Measurements from ENCODE around the gene CLEC16A.

Gene CLEC16A

DNA sequence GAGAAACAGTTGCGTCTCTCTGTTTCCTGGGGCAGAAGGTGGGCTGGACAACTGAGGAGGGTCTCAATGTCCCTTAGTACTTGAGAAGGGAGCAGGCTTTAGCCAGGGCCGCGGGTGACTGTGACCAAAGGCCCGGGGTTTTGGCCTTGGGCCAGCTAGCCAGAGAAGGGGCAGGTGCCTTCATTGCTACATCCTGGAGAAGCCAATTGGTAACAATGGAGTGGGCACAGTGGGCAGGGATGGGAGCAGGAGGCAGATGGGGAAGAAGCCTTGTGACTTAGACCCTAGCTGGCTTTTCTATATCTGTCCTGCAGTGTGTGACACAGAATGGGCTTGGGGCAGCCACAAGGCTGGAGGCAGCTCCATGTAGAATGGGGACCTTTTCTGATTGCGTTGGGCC, 46.0 kb downstream of the CLEC16A start:
- DNase-seq = no peak

DNA sequence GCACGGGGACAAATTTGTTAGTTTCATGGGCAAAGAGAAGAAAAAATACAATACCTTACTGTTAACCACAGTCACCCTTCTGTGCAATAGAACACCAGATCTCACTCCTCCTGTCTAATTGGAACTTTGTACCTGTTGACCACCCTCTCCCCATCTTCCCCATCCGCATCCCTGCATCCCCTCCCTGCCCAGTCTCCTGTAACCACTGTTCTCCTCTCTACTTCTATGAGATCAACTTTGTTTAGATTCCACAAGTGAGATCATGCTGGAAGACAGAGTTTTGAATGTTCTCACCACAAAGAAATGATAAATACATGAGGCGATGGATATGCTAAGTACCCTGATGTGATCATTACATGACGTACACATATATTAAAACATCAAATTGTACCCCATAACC, 47.7 kb downstream of the CLEC16A start:
- peak; percentile 83 for DNase-seq

DNA sequence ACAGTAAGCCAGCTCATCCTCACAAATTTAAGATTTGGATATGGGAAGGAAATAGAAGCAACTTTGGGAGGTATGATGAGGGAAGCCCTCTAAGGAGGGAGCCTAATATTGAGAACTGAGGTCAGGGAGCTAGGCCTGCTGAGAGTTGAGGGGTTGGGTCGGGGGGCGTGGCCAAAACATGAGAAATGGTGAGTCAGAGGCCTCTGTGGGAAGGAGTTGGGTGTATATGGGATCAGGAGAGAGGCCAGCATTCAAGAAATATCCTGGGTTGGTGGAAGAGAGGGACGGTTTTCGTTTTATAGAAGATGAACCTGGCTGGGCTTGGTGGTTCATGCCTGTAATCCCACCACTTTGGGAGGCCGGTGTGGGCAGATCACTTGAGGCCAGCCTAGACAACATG, 48.4 kb downstream of the CLEC16A start:
- DNase-seq = peak; percentile 82

DNA sequence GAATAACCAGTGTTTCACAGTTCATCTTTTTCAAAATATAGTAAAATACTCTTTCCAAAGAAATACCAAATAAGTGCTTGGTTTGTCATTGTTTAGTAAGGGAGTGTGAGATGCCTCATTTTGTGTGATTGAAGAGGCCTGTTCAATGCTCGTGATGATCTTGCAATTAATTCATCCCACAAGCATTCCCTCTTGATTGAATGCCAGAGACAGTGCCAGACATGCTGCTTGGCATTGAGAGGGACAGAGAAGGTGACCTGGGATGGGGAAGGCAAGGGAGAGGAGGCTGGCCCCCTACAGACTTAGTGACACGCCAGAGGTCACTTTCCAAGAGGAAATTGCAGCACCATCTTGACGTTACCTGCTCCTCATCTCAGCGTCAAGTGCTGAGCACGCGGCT, 49.3 kb downstream of the CLEC16A start:
- DNase-seq = no peak

DNA sequence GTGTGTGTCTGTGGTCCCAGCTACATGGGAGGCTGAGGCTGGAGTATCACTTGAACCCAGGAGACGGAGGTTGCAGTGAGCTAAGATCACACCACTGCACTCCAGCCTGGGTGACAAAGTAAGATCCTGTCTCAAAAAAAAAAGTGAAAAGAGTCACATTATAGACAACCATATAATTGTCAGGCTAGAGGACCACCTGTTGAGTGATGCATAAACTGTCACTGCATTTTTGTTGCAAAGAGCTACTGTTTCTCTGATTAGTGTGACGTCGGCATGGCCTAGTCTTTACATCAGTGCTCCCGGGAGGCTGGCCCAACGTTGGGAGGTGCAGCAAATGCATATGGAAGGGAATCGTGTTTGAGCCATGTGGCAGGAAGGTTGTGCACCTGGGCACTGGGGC, 50.2 kb downstream of the CLEC16A start:
- DNase-seq = no peak

DNA sequence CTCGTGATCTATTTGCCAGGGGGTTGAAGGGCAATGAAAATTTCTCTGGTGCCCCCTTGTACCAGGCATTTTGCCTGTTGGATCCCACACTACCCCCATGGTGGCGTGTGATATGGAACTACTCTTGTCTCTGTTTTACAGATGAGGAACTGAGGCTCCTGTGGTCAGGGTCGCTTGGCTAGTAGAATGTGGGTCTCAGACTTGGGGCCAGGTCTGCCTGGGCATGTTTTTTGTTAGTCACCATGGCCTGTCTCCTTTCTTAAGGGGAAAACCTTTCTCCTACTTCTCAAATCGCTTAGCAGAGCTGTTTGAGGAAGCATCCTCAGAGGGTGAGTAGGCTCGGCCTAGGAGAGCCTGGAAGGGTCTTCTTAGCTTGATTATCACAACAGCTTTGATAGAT, 51.2 kb downstream of the CLEC16A start:
- no peak for DNase-seq

DNA sequence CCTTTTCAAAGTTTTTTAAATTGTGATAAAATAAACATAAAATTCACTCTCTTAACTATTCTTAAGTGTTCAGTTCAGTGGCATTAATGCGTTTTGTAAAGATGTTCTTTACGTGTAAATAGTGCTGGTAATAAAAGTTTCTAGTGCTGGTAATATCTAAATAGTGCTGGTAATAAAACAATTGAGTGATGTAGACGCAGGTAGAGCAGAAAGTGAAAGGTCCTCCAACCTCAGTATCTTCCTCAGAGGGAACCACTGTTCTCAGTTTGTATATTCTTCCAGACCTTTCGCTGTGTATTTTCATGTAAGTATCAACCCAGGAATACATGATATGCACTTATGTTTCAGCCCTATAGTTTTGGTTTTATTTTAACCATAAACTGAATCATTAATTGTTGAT, 53.1 kb downstream of the CLEC16A start:
- no peak for DNase-seq

DNA sequence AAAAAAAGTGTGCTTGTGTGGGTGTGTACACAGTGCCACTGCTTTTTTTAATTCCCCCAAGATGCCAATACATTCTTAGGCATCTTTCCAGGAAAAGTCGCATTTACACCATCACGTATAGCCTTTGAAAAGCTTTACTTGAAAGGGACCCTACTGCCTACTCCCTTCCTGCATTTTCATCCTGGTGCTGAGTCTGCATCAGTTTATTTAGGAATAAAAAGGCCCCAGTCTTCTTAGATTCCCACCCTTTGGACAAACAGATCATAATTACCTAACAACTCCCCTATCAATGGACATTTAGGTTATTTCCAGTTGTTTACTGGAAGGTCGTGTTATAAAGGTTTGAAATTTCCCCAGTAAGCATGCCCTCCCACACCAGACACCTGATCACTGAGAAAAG, 54.9 kb downstream of the CLEC16A start:
- DNase-seq = no peak

DNA sequence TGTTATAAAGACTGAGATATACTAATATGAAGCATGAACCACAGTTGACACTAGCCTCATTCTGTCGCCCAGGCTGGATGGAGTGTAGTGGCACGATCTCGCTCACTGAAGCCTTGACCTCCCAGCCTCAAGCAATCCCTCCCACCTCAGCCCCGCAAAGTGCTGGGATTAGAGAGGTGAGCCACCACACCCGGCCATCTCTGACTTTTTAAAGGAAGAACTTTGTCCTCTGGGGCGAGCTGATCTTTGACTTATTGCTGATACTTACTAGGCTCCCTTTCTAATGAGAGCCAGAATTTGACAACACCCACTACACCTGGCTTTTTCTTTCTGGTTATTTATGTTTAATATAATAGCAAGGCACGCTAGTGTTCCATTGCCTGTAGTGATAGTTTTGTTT, 57.2 kb downstream of the CLEC16A start:
- DNase-seq = no peak

DNA sequence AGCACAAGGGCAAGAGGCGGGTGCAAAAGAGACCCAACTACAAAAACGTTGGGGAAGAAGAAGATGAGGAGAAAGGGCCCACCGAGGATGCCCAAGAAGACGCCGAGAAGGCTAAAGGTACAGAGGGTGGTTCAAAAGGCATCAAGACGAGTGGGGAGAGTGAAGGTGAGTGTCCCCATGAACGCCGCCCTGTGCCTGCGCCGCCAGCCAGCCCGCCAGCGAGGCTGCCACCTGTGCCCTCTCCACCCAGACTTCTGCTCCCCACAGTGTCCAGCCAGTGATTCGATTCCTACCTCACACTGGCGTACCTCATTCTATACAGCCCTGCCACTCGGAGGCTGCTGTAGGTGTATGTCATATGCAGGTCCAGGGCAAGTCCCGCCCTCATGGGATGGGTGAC, 58.8 kb downstream of the CLEC16A start:
- no peak for DNase-seq

DNA sequence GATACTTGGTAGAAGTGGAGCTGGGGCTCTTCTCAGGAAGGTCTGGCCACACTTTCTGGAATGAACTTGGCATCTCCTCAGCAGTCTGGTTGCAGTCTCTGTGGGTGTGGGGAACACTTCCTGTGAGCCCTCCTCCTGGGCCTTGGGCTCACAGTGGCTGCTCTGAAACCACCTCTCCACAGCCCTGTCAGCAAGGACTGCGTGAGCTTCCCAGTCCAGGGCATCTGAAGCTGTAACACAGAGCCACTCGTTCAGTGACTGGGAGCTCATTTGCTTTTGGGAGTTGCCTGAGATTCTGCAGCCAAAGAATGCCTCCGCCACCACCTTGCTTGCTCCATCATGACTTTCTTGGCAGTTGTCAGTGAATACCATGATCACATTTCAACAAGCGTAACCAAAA, 60.0 kb downstream of the CLEC16A start:
- peak; percentile 73 for DNase-seq

DNA sequence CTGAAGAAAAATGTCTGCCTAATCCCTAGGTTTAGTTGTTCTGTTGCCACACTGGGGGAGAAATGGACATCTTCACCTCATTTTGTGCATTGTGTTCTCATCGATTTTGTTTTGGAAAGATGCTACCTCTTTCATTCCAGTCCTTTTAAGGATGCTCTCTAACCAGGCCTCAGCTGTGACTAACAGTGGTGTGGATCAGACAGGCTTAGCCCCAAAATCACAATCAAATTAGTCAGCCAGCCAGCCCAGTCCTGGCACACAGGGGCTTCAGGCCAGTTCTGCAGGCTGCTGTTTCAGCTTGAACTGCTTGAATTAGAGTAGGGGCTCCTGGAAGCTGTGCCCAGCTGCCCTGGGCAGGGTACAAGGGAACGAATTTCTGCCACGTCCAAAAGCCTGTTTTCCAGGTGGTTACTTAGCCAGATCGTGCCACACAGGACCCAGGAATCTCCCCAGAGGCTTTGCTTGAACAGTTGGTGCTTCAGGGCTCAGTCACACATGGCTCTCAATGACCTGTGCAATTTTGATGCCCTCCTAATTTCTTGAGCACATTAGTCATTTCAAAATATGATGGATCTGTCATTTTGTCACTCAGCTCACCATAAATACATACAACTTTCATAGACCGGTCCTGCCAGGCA, 60.7 kb downstream of the CLEC16A start:
- DNase-seq = peak; percentile 85

DNA sequence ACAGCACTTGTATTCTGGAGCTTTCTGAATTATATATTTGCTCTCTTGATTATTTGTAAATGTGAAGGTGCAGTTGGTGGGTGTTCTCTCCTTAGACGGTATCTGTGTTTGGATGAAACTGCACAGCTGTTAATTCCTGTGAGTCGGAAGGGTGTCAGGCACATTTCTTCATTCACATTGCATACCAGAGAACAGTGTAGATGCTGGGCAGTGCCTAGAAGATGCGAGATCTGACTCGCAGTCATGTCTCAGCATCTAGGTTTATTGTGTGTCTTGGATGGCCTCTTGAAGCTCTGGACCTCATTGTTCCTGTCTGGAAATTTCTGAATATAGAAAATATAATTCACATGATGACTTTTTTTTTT, 61.2 kb downstream of the CLEC16A start:
- DNase-seq = peak; percentile 80

DNA sequence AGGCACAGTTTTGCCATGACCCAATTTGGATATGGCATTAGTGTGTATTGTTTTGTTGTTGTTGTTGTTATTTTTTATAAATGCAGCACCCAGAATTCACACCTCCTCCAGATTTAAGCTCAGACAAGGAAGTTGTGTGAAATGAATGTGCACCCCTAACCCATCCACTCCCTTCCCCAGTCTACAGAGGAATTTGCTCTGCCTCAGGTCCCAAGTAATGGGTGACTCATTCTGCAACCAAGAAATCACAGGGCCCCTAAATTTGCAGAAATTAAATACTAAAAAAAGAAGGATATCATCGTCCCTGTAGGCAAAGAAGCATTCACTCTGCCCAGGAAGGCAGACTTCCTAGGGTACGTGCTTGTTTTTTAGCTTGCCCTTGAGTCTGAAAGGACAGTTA, 62.3 kb downstream of the CLEC16A start:
- DNase-seq = peak; percentile 9

DNA sequence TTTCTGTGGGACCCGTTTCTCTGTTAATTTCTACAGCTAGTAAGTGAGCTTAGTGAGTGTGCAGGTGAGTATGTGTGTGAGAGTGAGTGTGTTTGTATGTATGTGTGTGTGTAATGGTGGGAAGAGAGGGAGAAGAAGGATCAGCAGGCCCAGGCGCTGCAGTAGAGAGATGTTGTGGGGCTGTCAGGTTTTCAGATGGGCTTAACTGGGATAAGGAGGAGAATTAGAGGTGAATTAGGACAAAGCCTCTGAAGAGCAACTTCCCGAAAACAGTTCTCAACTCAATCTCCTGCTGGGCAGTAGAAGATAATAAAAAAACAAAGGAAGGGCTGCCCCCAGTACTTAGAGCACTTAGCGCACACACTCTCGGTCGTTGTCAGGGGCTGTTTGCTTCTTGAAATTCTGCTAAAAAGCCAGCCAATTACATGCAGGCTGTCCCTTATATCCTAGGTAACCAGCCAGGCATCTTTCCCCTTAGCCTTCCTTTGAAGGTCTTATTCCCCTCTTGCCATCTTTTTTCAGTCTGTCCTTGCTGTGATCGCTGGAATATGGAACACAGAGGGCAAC, 63.4 kb downstream of the CLEC16A start:
- DNase-seq = no peak

DNA sequence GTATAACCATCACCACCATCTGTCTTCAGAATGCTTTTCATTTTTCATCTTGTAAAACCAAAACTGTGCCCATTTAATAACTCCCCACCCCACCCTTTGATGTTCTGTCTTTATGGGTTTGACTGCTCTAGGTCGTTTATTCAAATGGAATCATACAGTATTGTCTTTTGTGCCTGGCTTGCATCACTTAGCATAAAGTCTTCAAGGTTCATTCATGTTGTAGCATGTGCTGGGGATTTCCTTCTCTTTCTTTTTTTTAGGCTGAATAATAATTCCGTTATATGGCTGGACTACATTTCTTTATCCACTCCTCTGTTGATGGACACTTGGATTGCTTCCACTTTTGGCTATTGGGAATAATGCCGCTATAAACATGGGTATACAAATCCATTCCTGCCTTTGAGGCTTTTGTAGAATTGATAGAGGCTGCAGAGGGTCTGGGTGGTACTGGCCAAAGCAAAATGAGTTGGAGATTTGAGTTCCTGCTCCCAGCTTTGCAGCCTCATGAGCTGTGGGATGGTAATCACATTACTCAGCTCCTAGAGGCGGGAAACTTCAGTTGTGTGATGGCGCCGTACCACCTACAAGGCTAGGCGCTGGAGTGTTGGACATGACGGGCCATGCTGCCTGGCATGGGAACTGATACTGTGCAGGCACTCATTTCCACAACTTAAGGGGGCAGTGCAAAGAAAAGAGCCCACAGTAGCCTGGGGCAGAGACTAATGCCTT, 64.8 kb downstream of the CLEC16A start:
- no peak for DNase-seq

DNA sequence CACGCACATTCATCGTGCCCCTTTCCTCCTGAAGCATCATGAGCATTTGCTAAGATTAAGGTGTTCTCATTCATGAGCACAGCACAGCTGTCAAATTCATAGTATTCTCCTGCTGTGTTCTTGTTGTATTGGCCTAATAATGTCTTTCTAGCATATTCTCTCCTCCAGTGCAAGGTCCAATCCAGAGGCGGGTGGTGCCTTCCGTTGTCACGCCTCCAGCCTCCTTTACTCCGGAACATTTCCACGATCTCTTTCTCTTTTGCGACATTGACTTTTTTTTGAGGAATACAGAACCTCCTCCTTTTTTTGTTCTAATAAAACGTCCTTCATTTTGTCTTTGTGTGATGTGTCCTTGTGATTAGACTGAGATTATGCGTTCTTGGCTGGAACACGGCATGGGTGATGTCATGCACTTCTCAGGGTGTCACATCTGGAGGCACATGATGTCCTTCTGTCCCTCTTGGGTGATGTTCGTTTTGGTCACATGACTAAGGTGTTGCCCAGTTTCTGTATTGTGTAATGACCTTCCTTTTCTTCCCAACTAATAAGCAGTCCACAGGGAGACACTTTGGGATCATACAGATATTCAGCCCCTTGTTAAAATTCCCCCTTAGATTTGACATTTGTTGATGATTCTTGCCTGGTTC, 66.3 kb downstream of the CLEC16A start:
- DNase-seq = no peak

DNA sequence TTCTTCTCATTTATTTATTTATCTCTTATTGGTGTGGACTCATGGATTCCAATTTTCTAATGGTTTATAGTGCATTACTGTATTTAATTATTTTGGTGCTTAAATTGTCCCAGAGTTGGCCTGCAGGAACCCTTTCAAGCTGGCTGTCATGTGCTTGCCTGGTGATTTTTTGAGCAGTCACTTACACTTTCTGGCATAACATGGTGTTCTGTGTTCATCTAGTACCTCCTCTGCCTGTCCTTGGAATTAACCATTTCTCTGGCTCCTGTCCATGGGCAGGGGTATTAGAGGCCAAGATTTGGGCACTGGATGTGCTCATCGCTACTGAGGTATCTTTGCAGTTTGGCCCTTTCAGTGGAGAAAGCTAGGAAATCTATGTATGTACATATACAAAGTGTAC, 67.0 kb downstream of the CLEC16A start:
- no peak for DNase-seq

DNA sequence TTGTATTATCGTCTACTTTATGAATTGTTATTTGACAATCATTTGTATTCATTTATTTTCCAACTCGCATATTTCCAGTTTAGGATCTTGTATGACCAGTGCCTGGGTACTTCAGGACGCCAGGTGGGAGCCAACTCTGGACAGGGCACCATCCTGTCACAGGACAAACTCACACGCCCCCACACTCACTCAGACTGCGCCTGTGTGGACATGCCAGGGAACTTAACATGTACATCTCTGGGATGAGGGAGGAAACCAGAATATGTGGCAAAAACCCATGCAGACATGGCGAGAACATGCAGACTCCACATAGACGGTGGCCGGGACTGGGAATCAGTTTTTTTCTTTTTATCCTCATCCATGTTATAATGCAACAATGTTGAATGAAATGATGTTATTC, 68.5 kb downstream of the CLEC16A start:
- DNase-seq = no peak

DNA sequence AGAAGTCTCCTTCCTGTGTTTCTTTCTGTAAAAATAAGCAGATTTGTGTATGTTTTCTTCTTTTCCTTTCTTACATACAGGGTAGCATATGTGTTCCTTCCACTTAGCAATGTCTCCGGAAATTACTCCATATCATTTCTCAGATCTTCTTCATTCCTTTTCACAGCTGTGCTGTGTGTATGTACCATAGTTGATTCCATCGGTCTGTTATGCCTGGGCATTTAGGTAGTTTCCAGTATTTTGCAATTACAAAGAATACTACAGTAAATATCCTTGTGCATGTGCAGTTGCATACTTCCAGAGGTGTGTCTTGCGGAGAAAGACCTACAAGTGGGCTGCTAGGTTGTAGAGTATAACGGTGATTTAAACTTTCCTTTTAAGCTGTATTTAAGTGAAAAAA, 69.8 kb downstream of the CLEC16A start:
- no peak for DNase-seq

DNA sequence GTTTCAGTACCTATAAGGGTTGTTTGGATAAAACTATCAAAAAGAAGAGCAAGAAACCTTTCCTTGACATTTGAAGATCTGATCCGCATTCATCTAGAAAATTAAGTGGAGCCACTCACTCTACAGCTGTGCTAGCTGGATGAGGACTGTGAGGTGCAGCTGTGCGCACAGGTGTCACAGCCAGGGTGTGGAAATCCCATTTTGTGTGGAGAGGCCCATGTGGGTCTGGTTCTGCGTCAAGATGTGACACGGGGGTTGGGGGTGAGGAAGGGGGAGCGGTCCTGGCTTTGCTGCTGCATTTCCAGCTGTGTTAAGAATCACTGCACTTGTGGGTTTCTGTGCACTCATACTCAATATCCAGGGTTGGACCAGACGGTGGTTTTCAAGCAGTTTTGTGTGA, 70.7 kb downstream of the CLEC16A start:
- no peak for DNase-seq

DNA sequence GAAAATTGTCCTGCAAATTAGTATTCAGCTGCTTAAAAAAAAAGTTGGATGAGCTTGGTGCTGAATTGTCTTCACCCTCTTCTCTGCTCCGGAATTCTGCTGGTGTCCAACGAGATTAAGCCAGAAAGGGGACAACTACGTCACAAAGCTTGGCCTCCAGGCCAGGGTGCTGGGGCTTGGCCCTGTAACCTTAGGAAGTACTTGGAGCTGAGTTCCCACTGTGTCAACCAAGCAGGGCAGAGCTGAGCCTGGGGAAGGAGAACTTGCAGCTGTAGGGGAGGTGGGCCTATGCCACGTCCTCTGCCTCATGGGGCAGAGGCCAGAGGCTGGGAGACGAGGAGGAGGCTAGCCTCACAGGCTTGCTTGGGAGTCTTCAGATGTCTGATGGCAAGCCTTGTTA, 71.2 kb downstream of the CLEC16A start:
- DNase-seq = no peak

DNA sequence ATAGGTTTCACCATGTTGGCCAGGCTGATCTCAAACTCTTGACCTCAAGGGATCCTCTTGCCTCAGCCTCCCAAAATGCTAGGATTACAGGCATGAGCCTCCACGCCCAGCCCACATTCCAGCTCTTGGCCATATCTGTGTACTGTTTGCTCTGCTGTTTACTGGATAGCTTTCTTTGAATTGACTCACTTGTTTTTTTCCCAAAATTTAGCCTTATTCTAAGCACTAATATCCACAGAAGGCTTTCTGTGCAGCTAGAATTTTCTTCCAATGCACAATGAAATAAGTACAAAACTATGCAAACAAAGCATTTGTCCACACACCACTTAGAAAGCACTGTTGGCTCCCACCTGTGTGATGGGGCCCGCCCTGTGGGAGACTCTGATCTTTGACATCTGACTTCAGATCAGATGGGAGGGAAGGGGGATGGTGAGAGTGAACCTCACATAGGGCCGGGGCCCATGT, 72.2 kb downstream of the CLEC16A start:
- DNase-seq = no peak

DNA sequence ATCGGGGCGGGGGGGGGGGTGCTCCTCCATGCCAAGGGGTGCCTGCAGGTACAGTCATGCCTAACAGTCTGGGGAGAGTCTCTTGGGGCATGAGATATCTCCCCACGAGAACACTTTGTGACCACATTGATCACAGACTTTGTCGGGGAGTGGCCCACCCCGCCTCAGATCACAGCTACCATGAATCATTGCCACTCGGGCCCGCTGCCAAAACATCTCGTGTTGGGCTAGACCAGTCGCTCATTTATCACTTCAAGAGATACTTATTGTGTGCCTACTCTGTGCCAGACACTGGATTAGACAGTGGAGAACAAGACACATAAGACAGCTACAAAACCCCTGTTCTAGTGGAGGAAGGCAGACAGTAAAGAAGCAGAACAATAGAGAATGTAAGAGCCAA, 72.6 kb downstream of the CLEC16A start:
- peak; percentile 50 for DNase-seq

Data from fibroblast of skin of back (primary cell).